ENCODE data around the gene ARHGEF7.
A peak's percentile ranks its signal among the peaks of the same experiment; 100 is the strongest.
"Not testable (repeated sequence)": the region's sequence is repeated elsewhere in the genome, so short reads cannot be mapped to it uniquely, and the experiment has no call there.

ARHGEF7 gene

DNA sequence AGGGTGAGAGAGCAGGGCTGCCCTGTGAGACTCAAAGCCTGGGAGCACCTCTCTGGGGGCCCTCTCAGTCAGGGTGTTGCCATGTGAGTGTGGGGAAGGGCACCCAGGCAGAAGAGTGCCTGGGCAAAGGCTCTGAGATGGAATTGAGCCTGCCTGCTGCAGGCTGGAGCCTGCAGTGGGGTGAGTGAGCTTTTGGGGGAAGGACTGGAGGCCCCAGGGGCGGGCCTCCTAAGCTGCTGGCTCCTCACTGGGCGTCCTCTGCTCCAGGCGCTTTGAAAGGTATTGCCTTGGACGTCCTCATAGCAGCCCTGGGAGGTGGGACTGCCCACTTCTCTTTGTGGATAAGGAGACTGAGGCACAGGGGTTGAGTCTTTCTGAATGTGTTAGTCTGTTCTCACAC, 60.3 kb downstream of the ARHGEF7 start:
- no peak for DNase-seq

DNA sequence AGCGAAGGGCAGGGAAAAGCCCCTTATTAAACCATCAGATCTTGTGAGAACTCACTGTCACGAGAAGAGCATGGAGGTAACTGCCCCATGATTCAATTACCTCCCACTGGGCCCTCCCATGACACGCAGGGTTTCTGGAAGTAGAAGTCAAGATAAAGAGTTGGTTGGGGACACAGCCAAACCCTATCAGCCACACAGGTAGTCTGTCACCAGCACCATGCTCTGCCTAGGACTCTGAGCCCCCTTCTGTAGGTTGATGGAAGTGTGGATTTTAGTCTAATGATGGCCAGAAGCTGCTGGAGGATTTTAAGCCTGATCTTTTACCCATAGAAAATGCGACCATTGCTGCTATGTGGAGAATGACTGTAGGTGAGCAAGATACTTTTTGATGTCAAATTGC, 60.8 kb downstream of the ARHGEF7 start:
- DNase-seq: no peak

DNA sequence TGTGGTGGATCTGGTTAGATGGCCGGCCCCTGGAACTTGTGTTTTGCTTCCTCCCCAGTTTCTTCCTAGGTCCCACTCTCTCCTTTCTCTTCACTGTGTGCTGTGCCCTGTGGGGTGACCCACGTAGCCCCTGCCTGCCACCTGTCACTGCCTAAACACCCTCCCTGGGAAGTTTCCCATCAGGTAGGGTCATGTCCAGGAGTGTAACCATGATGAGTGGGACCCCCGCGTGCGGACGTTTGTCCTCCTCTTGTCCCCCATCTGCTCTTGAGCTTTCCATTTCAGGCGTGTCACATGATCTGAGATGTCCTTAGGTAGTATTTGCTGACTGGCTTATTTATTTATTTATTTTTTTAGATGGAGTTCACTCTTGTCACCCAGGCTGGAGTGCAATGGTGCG, 61.3 kb downstream of the ARHGEF7 start:
- DNase-seq: no peak

DNA sequence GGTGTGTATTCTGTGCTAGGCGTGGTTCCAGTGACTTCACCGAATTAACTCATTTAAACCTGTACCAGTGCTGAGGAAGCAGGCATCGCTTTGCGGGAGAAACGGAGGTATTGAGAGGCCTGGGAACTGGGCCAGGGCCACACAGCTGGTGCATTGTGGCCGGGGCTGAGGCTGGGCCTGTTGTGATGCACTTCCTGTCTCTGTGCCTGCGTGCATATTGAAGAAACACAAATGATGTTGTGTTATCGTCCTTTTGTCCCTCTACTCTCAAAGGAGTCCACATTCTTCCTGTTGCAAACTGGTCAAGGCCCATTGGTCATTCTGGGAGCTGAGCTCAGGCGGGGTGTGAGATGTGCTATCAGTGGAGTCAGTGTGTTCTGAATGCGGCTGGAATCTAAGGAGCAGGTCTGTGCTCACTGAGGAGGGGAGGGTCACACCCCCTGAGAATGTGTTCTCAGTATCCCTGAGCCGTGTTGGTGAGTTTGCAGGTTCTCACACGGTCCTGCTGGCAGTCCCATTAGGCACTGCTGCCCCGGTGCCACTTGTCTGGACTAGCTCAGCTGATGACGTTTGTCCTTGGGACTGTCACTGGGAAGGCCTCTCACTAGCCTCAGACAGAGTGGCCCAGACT, 62.1 kb downstream of the ARHGEF7 start:
- peak; percentile 74 for DNase-seq

DNA sequence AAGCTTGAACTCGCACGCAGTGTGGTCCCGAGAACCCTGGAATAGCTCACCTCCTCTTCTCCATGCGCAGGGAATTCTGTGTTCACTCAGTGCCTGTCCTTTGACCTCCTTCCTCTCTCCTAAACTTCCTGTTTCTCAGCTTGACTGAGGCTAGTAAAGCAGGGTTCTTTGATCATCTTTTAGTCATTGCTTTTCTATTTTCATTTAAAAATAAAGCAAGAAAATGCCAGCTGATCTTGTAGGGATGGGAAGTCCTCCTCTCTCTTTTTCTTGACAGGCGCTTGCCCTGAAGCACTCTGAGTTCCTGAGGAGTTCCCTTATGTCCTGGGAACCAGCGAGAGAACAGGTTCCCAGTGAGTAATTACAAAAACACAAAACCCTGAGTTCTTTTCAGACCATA, 62.8 kb downstream of the ARHGEF7 start:
- no peak for DNase-seq

DNA sequence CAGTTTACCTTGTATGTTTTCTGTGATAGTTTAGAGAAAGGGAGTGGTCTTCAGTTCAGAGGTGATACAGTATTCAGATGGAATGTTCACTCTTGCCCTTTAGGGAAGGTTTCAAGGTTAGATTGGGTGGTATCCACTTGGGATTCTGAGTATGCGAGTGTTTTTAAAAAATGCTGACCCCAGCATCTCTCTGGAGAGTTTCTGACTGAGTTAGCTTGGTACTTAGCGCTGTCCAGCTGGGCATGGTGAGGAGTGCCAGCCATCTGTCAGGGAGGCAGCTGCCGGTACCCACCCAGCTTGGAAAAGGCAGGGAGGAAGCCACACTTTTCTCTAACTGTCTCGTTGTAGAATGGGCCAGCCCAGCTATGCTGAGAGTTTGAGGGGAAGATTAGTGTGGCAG, 63.3 kb downstream of the ARHGEF7 start:
- no peak for DNase-seq

DNA sequence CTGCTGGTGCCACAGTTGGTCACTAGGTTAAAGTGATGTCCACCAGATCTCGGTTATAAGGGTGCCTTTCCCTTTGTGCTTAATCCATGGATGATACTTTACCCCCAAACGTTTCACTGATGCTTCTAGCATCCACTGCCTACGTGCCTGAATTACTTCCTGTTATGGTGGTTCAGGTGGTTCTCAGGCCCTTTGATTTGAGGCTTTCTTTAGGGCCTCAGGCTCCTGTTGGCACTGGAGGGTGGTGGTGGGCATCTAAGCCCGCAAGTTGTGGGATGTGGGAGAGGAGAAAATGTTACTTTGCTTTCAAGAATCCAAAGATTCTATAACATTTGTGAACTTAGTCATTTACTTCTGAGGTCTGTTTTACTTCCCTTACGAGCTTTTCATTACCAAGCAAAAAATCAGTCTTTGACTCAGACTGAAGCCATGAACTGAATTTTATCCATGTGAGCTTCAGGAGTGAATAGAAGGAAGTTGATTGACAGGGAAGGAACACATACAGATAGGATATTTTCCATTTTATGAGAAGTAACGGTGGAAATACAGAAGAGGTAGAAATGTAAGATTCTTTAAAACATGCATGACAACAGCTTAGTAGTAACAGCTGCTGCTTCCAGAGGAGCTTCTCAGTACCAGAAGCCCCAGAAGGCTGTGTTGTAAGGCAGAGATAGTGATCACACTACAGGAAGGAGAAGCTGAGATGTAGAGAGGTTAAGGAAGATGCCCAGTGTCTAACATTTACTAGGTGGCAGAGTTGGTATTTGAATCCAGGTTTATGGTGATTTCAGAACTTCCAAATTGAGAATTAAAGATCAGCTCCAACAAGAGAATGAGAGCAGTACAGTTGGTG, 65.0 kb downstream of the ARHGEF7 start:
- no peak for DNase-seq

DNA sequence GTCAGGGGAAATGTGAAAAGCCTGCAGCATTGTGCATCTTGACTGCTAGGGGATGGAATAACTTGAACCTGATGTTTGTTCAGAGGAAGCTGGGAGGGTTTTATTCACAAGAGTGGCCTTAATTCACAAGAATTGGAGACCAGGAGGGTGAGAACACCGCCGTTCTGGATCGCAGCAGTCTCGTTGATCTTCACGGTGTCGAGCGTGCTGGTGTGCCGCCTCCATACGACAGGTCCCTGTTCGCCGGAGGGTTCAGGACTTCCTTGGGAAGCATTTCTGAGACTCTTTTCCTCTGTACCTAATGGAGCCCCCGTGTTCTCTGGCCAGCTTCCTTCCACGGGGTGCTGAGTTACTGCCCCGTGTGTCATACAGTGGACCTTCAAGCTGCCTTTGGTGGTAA, 66.9 kb downstream of the ARHGEF7 start:
- DNase-seq: no peak

DNA sequence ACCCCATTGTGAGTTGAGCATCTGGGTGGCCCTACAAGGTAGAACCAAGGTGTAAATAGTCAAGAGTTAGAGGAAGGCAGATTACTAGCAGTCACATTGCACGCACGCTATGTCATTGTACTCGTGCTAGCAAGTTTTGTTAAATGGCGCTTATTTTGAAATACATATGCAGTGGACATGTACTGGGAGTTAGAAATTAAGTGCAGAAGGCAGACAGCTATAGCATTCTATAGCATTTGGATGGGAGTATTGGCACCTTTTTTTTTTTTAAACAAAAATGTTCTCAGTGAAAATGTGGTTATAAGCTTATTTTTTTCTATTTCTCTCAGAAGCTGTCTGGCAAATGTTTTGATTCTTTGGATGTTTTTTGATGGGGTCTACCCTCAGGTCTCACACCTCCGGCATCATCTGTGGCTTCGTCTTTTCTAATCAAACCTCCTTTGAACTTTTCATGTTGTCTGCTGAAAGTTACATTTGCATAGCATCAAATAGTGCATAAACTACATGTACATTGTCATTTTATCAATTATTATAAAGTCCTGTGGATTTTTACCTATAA, 68.1 kb downstream of the ARHGEF7 start:
- no peak for DNase-seq

DNA sequence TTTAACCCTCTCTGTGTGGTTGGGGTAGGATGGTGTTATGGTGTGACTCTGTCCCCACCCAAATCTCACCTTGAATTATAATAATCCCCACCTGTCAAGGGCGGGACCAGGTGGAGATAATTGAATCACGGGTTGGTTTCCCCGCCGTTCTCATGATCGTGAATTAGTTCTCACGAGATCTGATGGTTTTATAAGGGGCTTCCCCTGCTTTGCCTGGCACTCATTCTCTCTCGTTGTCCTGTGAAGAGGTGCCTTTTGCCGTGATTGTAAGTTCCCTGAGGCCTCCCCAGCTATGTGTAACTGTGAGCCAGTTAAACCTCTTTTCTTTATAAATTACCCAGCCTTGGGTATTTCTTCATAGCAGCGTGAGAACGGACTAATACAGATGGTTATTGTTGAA, 68.8 kb downstream of the ARHGEF7 start:
- peak; percentile 12 for DNase-seq

DNA sequence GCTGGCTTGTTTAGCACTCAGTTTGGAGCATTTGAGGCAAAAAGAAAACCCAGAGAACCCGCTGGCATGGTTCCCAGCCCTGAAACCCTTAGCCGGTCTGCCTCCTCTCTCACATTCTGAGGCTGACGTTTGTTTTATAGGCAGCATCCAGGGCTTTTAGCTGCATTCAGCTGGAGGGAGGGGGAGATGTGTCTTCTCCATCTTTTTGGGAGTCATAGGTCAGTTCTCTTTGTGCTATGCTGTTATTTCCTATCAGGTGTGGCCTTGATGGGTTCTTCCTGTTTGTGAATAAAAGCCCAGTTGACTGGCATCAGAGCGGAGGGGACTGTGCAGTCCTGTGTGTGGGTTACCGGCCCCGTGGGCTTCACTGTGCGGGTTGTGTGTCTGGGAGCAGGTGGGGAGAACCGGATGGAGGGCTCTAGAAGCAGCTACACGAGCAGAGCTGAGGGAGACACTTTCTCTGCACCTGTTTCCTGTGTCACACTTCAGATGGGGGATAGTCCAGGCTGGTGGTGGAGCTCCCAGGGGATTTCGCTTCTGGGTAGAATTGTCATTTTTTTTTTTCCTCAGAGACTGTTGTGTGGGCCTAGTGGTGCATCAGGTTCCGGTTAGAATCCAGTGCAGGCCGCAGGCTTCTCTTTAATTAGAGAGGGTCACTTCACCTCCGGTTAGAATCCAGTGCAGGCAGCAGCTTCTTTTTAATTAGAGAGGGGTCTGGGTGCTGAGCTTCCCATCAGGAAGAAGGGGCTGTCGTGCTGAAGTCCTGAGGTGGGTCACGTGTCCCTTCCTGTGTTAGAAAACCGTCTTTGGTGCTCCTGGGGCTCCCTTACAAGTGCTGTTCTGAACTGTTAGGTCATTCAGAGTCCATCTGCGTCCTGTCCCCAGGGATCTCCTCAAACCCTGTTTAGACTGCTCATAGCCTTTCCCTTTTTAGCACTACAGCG, 69.6 kb downstream of the ARHGEF7 start:
- DNase-seq: peak; percentile 83

DNA sequence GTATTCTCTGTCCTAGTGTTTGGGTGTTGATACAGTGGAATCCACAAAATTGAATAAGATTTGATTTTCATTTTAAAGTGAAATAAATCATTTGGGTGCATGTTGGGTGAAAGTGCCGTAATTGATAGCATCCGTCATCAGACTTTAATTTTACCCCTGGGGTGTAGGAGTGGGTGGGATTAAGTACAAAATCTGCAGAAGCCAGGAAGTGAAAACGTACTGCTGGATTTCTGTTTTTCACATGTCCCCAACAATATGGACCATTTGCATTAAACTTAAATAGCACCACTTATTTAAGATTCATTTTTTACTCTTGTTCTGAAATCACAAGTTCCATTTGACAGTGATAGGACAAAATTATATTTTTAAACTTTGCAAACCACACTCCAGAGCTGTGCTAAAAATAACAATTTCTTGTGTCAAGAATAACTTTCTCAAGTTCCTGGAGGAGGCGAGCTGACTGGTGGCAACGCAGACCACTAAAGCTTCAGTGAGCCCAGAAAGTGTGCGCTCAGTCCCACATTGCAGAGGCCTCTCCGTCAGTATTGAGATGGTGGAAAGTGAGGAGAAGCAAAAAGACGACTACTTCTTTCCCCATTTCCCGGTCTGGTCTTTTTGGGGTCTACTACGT, 71.3 kb downstream of the ARHGEF7 start:
- DNase-seq: no peak

DNA sequence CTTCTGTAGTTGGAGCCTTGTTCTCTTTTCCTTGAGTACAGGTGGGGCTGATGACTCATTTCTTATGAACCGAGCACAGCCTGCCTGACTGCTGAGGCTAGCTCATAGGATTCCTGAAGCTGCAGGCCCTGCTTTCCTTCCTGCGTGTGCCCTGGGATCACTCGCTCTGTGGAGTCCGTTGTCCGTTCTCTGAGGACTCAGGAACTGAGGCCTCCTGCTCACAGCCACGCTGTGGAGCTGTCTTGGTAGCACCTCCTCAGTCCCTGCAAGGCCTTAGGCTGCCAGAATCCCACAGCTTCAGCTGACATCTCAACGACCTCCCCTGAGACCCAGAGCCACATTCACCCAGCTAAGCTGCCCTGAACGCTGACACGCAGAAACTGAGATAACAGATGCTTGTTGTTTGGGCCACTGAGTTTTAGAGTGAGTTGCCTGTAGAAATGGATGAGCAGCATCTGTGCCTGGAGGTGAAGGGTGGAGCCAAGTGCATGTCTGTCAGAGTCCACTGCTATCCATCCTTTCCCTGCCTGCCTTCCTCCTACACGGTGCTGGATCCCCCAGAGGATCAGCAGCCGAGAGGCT, 72.9 kb downstream of the ARHGEF7 start:
- no peak for DNase-seq

DNA sequence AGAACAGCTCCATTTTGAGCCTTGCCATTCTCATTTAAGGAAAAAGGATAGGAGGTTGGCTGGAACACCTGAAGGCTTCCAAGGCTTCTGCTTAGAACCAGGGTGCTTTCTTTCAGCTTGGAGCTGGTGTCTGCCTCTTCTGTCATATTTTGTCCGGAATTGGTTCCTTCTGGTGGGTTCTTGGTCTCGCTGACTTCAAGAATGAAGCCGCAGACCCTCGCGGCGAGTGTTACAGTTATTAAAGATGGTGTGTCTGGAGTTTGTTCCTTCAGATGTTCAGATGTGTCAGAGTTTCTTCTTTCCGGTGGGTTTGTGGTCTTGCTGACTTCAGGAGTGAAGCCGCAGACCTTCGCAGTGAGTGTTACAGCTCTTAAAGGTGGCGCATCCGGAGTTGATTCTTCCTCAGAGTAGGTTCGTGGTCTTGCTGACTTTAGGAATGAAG, 74.0 kb downstream of the ARHGEF7 start:
- DNase-seq: peak; percentile 58

DNA sequence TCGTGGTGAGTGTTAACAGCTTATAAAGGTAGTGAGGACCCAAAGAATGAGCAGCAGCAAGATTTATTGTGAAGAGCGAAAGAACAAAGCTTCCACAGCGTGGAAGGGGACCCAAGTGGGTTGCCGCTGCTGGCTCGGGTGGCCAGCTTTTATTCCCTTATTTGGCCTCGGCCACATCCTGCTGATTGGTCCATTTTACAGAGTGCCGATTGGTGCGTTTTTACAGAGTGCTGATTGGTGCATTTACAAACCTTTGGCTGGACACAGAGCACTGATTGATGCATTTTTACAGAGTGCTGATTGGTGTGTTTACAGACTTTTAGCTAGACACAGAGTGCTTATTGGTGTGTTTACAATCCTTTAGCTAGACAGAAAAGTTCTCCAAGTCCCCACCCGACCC, 74.4 kb downstream of the ARHGEF7 start:
- not testable (repeated sequence) for DNase-seq

DNA sequence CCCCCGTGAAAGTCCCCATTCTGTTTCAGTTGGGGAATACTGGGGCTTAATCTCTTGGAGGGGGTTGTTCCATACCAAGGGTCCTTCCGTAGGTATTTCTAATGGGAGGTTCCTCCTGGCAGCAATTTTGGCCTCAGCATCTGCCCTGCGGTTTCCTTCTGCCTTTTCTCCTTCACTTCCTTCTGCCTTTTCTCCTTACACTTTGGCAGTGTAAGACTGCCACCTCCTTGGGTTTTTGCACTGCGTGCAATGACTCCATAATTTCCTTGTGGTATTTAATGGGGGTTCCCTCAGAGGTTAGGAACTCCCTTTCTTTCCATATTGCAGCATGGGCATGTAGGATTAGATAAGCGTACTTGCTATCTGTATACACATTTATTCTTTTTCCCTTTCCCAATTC, 78.1 kb downstream of the ARHGEF7 start:
- not testable (repeated sequence) for DNase-seq

DNA sequence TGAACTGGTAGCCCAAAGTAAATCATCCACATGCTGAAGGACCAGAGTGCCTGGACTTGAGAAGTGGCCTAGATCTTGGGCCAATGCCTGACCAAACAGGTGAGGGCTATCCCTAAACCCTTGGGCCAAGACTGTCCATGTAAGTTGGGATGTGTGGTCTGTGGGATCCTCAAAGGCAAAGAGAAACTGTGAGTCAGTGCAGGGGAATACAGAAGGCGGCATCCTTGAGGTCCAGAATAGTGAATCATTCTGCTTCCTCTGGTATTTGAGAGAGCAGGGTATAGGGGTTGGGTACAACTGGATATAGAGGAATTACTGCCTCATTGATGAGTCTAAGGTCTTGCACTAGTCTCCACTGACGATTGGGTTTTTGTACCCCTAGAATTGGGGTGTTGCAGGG, 79.5 kb downstream of the ARHGEF7 start:
- DNase-seq: not testable (repeated sequence)

DNA sequence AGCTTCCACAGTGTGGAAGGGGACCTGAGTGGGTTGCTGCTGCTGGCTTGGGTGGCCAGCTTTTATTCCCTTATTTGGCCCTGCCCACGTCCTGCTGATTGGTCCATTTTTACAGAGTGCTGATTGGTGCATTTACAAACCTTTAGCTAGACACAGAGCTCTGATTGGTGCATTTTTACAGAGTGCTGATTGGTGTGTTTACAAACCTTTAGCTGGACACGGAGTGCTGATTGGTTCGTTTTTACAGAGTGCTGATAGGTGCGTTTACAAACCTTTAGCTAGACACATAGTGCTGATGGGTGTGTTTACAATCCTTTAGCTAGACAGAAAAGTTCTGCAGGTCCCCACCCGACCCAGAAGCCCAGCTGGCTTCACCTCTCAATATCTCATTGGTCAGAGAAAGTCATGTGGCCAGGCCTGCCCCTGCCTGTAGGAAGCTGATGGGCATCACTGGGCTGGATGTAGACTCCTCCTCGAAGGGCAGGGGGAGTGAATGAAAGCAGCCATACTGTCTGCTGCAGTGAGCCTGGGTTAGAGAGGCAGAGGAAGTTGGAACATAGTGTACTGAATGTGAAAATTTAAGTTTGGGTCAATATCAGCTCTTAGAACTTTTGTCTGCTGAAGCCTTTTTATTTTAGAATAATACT, 83.7 kb downstream of the ARHGEF7 start:
- DNase-seq: not testable (repeated sequence)

DNA sequence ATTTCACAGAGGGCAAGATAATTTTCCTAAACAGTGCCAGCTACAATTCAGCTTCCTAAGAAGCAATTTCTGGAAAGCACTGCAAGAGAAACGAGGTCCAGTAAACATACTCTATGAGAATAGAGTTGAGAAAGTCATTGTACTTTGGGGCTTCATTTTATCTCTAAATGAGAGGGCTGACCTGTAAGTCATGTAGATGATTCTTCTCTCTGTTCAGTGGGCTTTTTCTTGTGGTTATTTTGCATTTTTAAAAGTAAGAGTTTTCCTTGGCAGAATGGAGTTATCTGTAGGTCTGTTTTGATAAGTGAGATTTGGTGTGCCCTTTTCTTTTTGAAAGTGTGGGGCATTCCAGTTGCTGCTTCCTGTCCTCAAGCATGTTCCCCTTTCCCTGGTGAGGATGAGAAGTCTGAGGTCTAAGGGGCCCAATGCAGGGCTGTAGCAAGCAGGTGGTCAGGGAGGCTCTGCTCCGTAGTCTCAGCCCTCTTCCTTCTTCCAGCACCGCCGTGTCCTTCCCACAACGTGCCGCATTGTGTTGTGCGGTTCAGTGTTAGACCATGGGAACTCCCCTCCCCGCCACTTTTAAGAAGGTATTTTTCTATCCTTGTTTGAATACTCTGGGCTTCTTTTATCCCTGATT, 86.3 kb downstream of the ARHGEF7 start:
- no peak for DNase-seq

DNA sequence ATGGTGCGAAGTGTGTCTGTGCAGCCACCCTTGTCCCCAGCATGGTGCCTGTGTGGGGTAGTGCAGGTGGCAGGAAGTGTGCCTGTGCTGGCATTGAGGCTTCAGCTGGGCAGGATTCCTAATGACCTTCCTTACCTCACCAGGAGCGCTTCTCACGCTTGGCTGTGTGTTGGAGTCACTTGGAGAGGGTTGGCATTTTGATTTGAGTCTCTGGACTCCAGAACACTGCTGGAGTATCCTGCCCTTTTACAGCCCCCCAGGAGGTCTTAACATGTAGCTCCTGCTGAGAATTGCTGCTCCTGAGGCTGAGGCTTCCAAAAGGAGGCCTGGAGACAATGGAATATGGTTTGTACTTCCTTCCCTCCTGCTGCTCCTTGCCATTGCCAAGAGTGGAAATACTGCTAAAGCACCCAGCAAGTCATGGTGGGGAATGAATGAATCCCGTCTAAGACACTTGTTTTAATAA, 87.1 kb downstream of the ARHGEF7 start:
- DNase-seq: no peak

DNA sequence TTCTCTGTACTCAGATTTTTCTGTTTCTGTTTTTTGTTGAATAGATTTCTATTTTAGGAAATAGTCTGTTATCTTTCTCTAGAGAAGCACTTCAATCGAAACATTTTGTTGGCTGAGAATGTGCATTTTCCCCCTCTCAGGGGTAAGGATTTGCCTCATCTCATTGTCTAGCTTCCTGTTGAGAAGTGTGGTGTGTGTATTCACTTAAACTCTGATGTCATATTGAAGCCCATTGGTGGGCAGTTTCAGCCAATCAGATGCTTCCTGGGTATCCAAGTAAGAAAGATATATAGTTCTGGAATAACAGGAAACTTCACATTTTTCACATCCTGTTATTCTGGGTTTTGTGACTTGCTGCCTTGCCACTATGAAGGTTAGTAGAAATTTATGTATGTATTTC, 87.6 kb downstream of the ARHGEF7 start:
- no peak for DNase-seq
